ENCODE results near the gene HYAL2. TPM values are rescaled to one million over a fixed set of nuclear protein-coding genes. Genes with fewer than 3 reads are reported as not detected.

Gene HYAL2
- total and polyA plus RNA-seq, 2 of the 8 experiments (the other 6 are each of a cell fraction or from before 2014, with no cell fraction given) = 51.9 to 176 TPM

GRCh38 chr3:50325497-50326181, 3.1 kb upstream of the HYAL2 start:
- Histone ChIP-seq H4K8ac (ENCODE audit: extremely low read depth, insufficient read depth, low read length) (no peak overlapping the region), H3K4me3 (ENCODE audit: extremely low read depth in 1 of 4, insufficient read depth in 2 of 4, low read depth in 3 of 4, low read length in 4 of 4) (no peak overlapping the region), H3K4ac (replicated peaks; ENCODE audit: insufficient read length, low read depth, low read length) (no peak overlapping the region), H3K4me1 (replicated peaks in 1 of 4; ENCODE audit: control insufficient read depth in 3 of 4, insufficient read depth in 4 of 4, low read length in 3 of 4) (peaks cover 0 to 29% (median 14%) of the 10 kb centered on the region in 4 experiments; a peak in 6 of 7 replicates), H3K9me3 (ENCODE audit: insufficient read depth in 2 of 2, low read depth in 1 of 2, low read length in 1 of 2) (no peaks in the 10 kb centered on the region), H2BK20ac (ENCODE audit: low read length) (no peak overlapping the region), H3K4me2 (ENCODE audit: insufficient read depth in 1 of 2, low read depth in 2 of 2, low read length in 2 of 2) (no peak overlapping the region), H2AFZ (ENCODE audit: low read length) (no peak overlapping the region), H3K27me3 (replicated peaks in 1 of 4; ENCODE audit: control insufficient read depth in 3 of 4, extremely low read depth in 1 of 4, insufficient read depth in 3 of 4, low read length in 3 of 4) (no peaks in the 10 kb centered on the region), H3K27ac (ENCODE audit: low read depth, low read length) (no peak overlapping the region), H3K18ac (ENCODE audit: extremely low read depth, low read length) (no peak overlapping the region), H3K14ac (ENCODE audit: insufficient read length) (no peak overlapping the region), H3K9ac (replicated peaks in 1 of 4; ENCODE audit: extremely low read depth in 1 of 4, low read depth in 3 of 4, low read length in 3 of 4) (no peak overlapping the region), H3K56ac (replicated peaks; ENCODE audit: insufficient read length, low read depth, low read length) (no peak overlapping the region), H3K79me1 (ENCODE audit: low read depth, low read length) (peaks cover 7% of the 10 kb centered on the region), H2BK12ac (ENCODE audit: low read depth, low read length) (no peak overlapping the region), H2BK5ac (ENCODE audit: low read depth, low read length) (no peak overlapping the region), H4K20me1 (replicated peaks in 1 of 2; ENCODE audit: control insufficient read depth in 1 of 2, insufficient read depth in 2 of 2, low read length in 2 of 2) (peaks cover under 1 to 6% of the 10 kb centered on the region in 2 experiments), H3K36me3 (ENCODE audit: control insufficient read depth in 2 of 4, insufficient read depth in 4 of 4, low read length in 3 of 4) (peaks cover 8 to 18% (median 10%) of the 10 kb centered on the region in 4 experiments; a peak in 7 of 8 replicates), H2AK5ac (ENCODE audit: low read depth, low read length) (no peak overlapping the region), H2BK120ac (replicated peaks; ENCODE audit: low read depth, low read length) (no peak overlapping the region), H4K91ac (replicated peaks; ENCODE audit: insufficient read length, low read length) (no peak overlapping the region), H4K5ac (ENCODE audit: insufficient read length, low read depth, low read length) (no peak overlapping the region), H2BK15ac (ENCODE audit: low read length) (no peak overlapping the region), H3K23ac (ENCODE audit: insufficient read length) (no peak overlapping the region), H3K79me2 (ENCODE audit: control insufficient read depth in 1 of 2, insufficient read depth in 2 of 2, low read length in 2 of 2) (peaks cover 0 to 13% of the 10 kb centered on the region in 2 experiments; a peak in 2 of 4 replicates), H3K23me2 (ENCODE audit: low read depth, low read length) (peaks cover 22% of the 10 kb centered on the region)
- ChIA-PET POLR2A (ENCODE audit: partially characterized antibody) (interaction anchor here (0.8 to 4.3 kb wide), 4 partner anchors 15 to 302 kb away, joined by 3 to 29 read pairs (median 10); partner anchors contain the start of genes HYAL1, IFRD2 and RASSF1), CTCF (ENCODE audit: partially characterized antibody) (interaction anchor here (0.8 to 7.5 kb wide), 11 partner anchors 10 to 107 kb away, joined by 3 to 75 read pairs (median 5); partner anchors contain the start of genes HYAL1 and LSMEM2)
- WGBS, 2 experiments (ENCODE audit: extremely low coverage in 1 of 2, insufficient coverage in 1 of 2, insufficient read length in 1 of 2, insufficient replicate concordance in 2 of 2, low coverage in 1 of 2, low lambda C conversion rate in 2 of 2, missing lambda C conversion rate in 1 of 2) = 92% methylated on average over 11 of the region's 11 CpGs; no CpG with 5 or more reads in 1 of the 2 experiments
- DNase-seq (ENCODE audit: low read depth in 1 of 2, low spot score in 2 of 2) (no peak), FAIRE-seq (no peak)
- no peak for TF ChIP-seq E2F6 (IDR thresholded peaks at IDR 0.05)
- TF ChIP-seq MAFK (IDR thresholded peaks at IDR 0.05; ENCODE audit: low read depth, low read length) = no peak
